ENCODE data around the gene BBC3.

DNA sequence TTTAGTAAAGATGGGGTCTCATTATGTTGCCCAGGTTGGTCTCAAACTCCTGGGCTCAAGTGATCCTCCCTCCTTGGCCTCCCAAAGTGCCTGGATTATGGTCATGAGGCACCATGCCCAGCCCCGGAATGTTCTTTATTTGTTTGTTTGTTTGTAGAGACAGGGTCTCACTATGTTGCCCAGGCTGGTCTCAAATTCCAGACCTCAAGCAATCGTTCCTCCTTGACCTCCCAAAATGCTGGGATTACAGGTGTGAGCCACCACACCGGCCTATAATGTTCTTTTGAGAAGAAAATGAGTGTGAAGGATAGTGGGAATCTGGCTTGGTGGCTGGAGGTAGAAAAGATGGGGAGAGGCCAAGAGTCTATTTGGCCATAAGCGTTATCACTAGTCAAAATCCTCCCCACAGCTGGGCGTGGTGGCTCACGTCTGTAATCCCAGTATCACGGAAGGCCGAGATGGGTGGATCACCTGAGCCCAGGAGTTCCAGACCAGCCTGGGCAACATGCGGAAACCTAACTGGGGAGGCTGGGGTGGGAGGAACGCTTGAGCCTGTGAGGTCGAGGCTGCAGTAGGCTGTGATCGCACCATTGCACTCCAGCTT, 5.2 kb upstream of the BBC3 start:
- TF ChIP-seq, protein P1, sequence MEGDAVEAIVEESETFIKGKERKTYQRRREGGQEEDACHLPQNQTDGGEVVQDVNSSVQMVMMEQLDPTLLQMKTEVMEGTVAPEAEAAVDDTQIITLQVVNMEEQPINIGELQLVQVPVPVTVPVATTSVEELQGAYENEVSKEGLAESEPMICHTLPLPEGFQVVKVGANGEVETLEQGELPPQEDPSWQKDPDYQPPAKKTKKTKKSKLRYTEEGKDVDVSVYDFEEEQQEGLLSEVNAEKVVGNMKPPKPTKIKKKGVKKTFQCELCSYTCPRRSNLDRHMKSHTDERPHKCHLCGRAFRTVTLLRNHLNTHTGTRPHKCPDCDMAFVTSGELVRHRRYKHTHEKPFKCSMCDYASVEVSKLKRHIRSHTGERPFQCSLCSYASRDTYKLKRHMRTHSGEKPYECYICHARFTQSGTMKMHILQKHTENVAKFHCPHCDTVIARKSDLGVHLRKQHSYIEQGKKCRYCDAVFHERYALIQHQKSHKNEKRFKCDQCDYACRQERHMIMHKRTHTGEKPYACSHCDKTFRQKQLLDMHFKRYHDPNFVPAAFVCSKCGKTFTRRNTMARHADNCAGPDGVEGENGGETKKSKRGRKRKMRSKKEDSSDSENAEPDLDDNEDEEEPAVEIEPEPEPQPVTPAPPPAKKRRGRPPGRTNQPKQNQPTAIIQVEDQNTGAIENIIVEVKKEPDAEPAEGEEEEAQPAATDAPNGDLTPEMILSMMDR (IDR thresholded peaks at IDR 0.05; ENCODE audit: poor library complexity) = no peak
- no peak for TF ChIP-seq EZH2 (IDR thresholded peaks at IDR 0.05; ENCODE audit: borderline replicate concordance)

Data from hepatocyte (in vitro differentiated cells).